HEK293T (cell line): ENCODE results near the gene SHROOM4.

Experiments used
- CTCF ChIA-PET: fragments of 350-600 bp; formaldehyde crosslinking; extraction: SDS; loops from one replicate; lab custom pipeline; 2021; ENCODE audit warnings: antibody characterized with exemption, inconsistent platforms; lab: Yijun Ruan, JAX
- POLR2A ChIA-PET: fragments of 350-600 bp; formaldehyde crosslinking; extraction: SDS; loops from one replicate; lab custom pipeline; 2020; ENCODE audit warnings: antibody characterized with exemption, inconsistent platforms; lab: Yijun Ruan, JAX
- DNase-seq: peaks from one replicate; pipeline ENCODE4 v3.0.0; 2012; ENCODE audit warnings: mixed read lengths; ENCODE audit errors: extremely low spot score
- ARNT ChIP-seq: fragments of 450-650 bp; IDR thresholded peaks from 2 replicates; pipeline ENCODE4 v1.6.1; 2017; ENCODE audit warnings: mild to moderate bottlenecking
- BHLHE40 ChIP-seq: fragments of 450-650 bp; IDR thresholded peaks from 2 replicates; pipeline ENCODE4 v1.6.1; 2016; ENCODE audit warnings: mild to moderate bottlenecking, moderate library complexity, borderline replicate concordance
- CTBP1 ChIP-seq: fragments of 450-650 bp; IDR thresholded peaks from 2 replicates; pipeline ENCODE4 v1.6.1; 2016; ENCODE audit warnings: borderline replicate concordance
- ELF4 ChIP-seq: fragments of 450-650 bp; IDR thresholded peaks from 2 replicates; pipeline ENCODE4 v1.6.1; 2017; ENCODE audit warnings: antibody characterized with exemption
- FOXA1 ChIP-seq: fragments of 450-650 bp; IDR thresholded peaks from 2 replicates; pipeline ENCODE4 v1.6.1; 2016; ENCODE audit warnings: mild to moderate bottlenecking
- FOXK2 ChIP-seq: fragments of 450-650 bp; IDR thresholded peaks from 2 replicates; pipeline ENCODE4 v1.6.1; 2016; ENCODE audit warnings: mild to moderate bottlenecking
- FOXM1 ChIP-seq: fragments of 450-650 bp; IDR thresholded peaks from 2 replicates; pipeline ENCODE4 v1.6.1; 2017; ENCODE audit warnings: mild to moderate bottlenecking, borderline replicate concordance
- HDGF ChIP-seq: fragments of 450-650 bp; IDR thresholded peaks from 2 replicates; pipeline ENCODE4 v1.6.1; 2017; ENCODE audit warnings: antibody characterized with exemption, borderline replicate concordance
- L3MBTL2 ChIP-seq: fragments of 450-650 bp; conservative IDR thresholded peaks from 2 replicates; pipeline ENCODE4 v1.6.1; 2016; ENCODE audit warnings: mild to moderate bottlenecking
- LEF1 ChIP-seq: fragments of 450-650 bp; IDR thresholded peaks from 2 replicates; pipeline ENCODE4 v1.6.1; 2017; ENCODE audit warnings: mild to moderate bottlenecking, borderline replicate concordance
- NFRKB ChIP-seq: fragments of 450-650 bp; IDR thresholded peaks from 2 replicates; pipeline ENCODE4 v1.6.1; 2016; ENCODE audit warnings: mild to moderate bottlenecking, moderate library complexity
- PKNOX1 ChIP-seq: fragments of 450-650 bp; IDR thresholded peaks from 2 replicates; pipeline ENCODE4 v1.6.1; 2016
- SP1 ChIP-seq: fragments of 450-650 bp; IDR thresholded peaks from 2 replicates; pipeline ENCODE4 v1.6.1; 2017
- SUZ12 ChIP-seq: fragments of 450-650 bp; IDR thresholded peaks from 2 replicates; pipeline ENCODE4 v1.6.1; 2016; ENCODE audit warnings: mild to moderate bottlenecking
- TARDBP ChIP-seq: fragments of 450-650 bp; IDR thresholded peaks from 2 replicates; pipeline ENCODE4 v1.6.1; 2016
- ZNF384 ChIP-seq: fragments of 450-650 bp; IDR thresholded peaks from 2 replicates; pipeline ENCODE4 v1.6.1; 2016

SHROOM4 gene

GRCh38 chrX:50671661-50672060 is 142.3 kb downstream of the SHROOM4 start:
- POLR2A ChIA-PET: no interaction called here
- CTCF ChIA-PET: no interaction called here
- no peak for DNase-seq
- no peak for TF ChIP-seq TARDBP
- TF ChIP-seq FOXA1: no peak
- no peak for TF ChIP-seq SUZ12
- TF ChIP-seq ARNT: no peak
- no peak for TF ChIP-seq HDGF
- TF ChIP-seq SP1: no peak

GRCh38 chrX:50668860-50669259 is 145.1 kb downstream of the SHROOM4 start:
- DNase-seq: no peak
- TF ChIP-seq ELF4: no peak
- ChIA-PET CTCF (no interaction called here), POLR2A (no interaction called here)

GRCh38 chrX:50648156-50648555 is 165.8 kb downstream of the SHROOM4 start:
- ChIA-PET POLR2A (no interaction called here), CTCF (no interaction called here)
- no peak for TF ChIP-seq FOXA1
- no peak for TF ChIP-seq HDGF
- TF ChIP-seq LEF1: no peak
- no peak for TF ChIP-seq L3MBTL2
- no peak for TF ChIP-seq FOXM1
- no peak for TF ChIP-seq TARDBP
- TF ChIP-seq FOXK2: no peak
- TF ChIP-seq PKNOX1: no peak
- TF ChIP-seq CTBP1: no peak
- TF ChIP-seq ZNF384: no peak
- TF ChIP-seq BHLHE40: no peak
- TF ChIP-seq NFRKB: no peak
- no peak for TF ChIP-seq SP1
- TF ChIP-seq SUZ12: no peak
- DNase-seq: no peak

- TF ChIP-seq BHLHE40 (no peak), HDGF (no peak), NFRKB (no peak), L3MBTL2 (no peak), PKNOX1 (no peak), FOXK2 (no peak), LEF1 (no peak), ELF4 (no peak), FOXM1 (no peak)
- ChIA-PET CTCF (no interaction called here), POLR2A (no interaction called here)
- DNase-seq: no peak
Measured at GRCh38 chrX:50644496-50644895, 169.5 kb downstream of the SHROOM4 start.

GRCh38 chrX:50643525-50644137 is 170.4 kb downstream of the SHROOM4 start:
- POLR2A ChIA-PET: no interaction called here
- CTCF ChIA-PET: no interaction called here
- TF ChIP-seq SP1 (no peak), ARNT (no peak), SUZ12 (no peak), CTBP1 (no peak), FOXA1 (no peak), ELF4 (no peak), ZNF384 (no peak), L3MBTL2 (no peak), HDGF (no peak)
- DNase-seq: no peak

GRCh38 chrX:50638123-50638522 is 175.9 kb downstream of the SHROOM4 start:
- DNase-seq: no peak
- POLR2A ChIA-PET: no interaction called here
- CTCF ChIA-PET: interaction anchor here (0.6 kb wide), 1 partner anchor 249 kb away, joined by 3 read pairs; no protein-coding TSS in a partner anchor

GRCh38 chrX:50635817-50636365 is 178.1 kb downstream of the SHROOM4 start:
- ChIA-PET CTCF (no interaction called here), POLR2A (no interaction called here)
- DNase-seq: no peak
- no peak for TF ChIP-seq ARNT
- TF ChIP-seq LEF1: no peak
- no peak for TF ChIP-seq NFRKB
- TF ChIP-seq ZNF384: no peak
- TF ChIP-seq FOXK2: no peak
- no peak for TF ChIP-seq PKNOX1
- no peak for TF ChIP-seq FOXM1
- TF ChIP-seq BHLHE40: no peak
- no peak for TF ChIP-seq TARDBP
- no peak for TF ChIP-seq FOXA1
- no peak for TF ChIP-seq CTBP1
- TF ChIP-seq SP1: no peak
- no peak for TF ChIP-seq HDGF
- no peak for TF ChIP-seq SUZ12
- no peak for TF ChIP-seq ELF4
- TF ChIP-seq L3MBTL2: no peak

More at GRCh38 chrX:50638123-50638522, 175.9 kb downstream of the SHROOM4 start:
- TF ChIP-seq FOXA1: no peak
- TF ChIP-seq TARDBP: no peak
- TF ChIP-seq ARNT: no peak
- TF ChIP-seq L3MBTL2: no peak
- no peak for TF ChIP-seq LEF1
